Right ventricle myocardium inferior (tissue), 1 donor: ENCODE data around the gene STAT2. TPM values are rescaled to one million over a fixed set of nuclear protein-coding genes. Genes with fewer than 3 reads are reported as not detected.
"Not testable (repeated sequence)": the region's sequence is repeated elsewhere in the genome, so short reads cannot be mapped to it uniquely, and the experiment has no call there.

Source experiments
- ATAC-seq: fragments of 200-7000 bp; cut with Tn5 transposase; one replicate; pipeline ENCODE4 v1.9.1; 2020; ENCODE audit warnings: mild to moderate bottlenecking, moderate library complexity
- DNase-seq: peaks from one replicate; pipeline ENCODE4 v3.0.0; 2021; ENCODE audit errors: missing footprints
- intact Hi-C: fragments of 100-400 bp; cut with DNase I; formaldehyde crosslinking; loops from one replicate; pipeline ENCODE4 v1.11.0; 2022
- total RNA-seq: library from RNA; stranded (reverse); fragmentation: NEBNext Ultra II Directional; extraction: Animal tissue kit (Norgen Biotek cat#: 25700); gene quantifications from one replicate; pipeline ENCODE4 v1.2.1, GENCODE V29; 2021
- donor health status: DM: no; HTN: yes; CAD: no; lungs with severe emphysema.

STAT2 gene
- total RNA-seq, 1 donor from 2014 or later: 31.6 TPM

DNA sequence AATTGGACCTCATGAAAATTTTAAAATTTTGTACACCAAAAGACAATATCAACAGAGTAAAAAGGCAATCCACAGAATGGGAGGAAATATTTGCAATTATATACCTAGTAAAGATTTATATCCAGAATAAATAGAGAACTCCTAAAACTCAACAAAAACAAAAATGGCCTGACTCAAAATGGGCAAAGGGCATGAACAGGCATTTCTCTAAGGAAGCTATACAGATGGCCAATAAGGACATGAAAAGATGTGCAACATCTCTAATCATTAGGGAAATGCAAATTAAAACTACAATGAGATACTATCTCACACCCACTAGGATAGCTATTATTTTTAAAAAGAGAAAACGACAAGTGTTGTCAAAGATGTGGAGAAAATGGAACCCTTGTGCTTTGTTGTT, 13.6 kb upstream of the STAT2 start:
- ATAC-seq (no peak), DNase-seq (no peak)
- intact Hi-C loops: no loop called here

- ATAC-seq (no peak), DNase-seq (no peak)
- intact Hi-C loops: no loop called here
These were observed 7.0 kb upstream of the STAT2 start for GRCh38 chr12:56366948-56367347.

GRCh38 chr12:56362130-56363059, 2.5 kb upstream of the STAT2 start, which contains the start of gene APOF:
Gene APOF (minus strand): TSS chr12:56362857. CDS start chr12:56362745, 112 bp downstream.
- intact Hi-C loops: loop anchor here (5.0 kb wide), 1 partner anchor 85 kb away; the partner anchor contains the start of gene TIMELESS
- DNase-seq (no peak), ATAC-seq (no peak)

DNA sequence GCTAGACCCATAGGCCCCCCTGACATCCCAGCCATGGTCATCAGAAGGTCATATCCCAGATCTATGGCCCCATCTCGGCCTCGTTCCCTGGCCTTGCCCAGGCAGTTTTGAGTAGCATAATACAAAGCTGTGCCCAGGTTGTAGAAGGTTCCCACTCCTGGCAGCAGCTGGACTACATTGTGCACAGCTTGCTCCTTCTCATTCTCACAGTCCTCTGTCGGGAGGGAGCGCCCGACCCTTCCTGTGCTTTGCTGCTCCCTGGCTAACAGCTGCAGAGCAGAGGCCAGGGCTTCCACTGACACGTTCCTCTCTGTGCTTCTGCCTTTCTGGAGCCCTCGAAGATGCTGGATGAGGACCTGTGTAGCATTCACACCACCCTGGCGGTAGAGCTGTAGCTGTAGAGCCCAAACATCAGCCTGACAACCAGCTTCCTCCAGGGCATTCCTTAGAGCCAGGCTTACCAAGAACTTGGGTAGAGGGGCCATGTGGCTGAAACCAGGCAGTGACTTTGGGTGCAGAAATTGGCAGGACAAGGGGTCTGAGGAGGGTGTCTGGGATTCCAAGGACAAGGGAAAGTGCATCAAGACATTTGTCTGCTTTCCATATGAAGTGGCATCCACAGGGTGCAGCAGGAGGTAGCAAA, 1.7 kb upstream of the STAT2 start:
- ATAC-seq: no peak
- no peak for DNase-seq
- intact Hi-C loops: loop anchor here (5.0 kb wide), 1 partner anchor 86 kb away; the partner anchor contains the start of gene TIMELESS

DNA sequence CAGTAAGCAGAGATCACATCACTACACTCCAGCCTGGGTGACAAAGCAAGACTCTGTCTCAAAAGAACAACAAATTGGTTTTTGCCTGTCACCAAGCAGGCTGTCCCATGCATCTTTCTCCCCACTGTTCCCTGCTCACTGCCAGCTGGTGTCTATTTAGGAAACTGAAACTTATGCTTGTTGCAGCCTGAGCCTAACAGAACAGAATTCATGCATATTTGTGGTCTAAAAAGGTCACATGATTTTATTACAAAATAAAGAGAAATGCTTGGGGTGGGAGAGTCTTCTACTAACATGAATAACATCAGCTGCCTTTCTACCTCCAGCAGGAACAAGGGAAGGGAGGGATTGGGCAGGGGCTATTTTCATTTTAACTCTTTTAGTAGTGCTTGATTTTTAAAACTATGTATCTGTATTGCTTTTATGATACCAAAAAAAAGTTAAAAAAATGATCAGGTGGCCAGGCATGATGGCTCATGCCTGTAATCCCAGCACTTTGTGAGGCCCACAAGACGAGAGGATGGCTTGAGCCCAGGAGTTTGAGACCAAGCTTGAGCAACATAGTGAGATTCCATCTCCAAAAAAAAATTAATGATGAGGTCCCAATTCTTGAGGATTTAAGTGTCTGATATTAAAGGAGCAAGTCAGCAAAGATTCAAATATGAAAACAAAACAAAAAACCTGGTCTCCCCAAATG, 923 bp downstream of the STAT2 start:
- no peak for ATAC-seq
- intact Hi-C loops: no loop called here
- no peak for DNase-seq

- intact Hi-C loops: no loop called here
- ATAC-seq (no peak), DNase-seq (no peak)
These were observed 8.6 kb downstream of the STAT2 start for GRCh38 chr12:56351325-56351724.

GRCh38 chr12:56350662-56351061, 9.2 kb downstream of the STAT2 start:
- intact Hi-C loops: no loop called here
- DNase-seq (no peak), ATAC-seq (no peak)

- intact Hi-C loops: no loop called here
- ATAC-seq (no peak), DNase-seq (no peak)
These were observed 11.1 kb downstream of the STAT2 start for GRCh38 chr12:56348776-56349175.

GRCh38 chr12:56347255-56347654, 12.7 kb downstream of the STAT2 start:
- DNase-seq, ATAC-seq, intact Hi-C loops: not testable (repeated sequence)

- DNase-seq (no peak), ATAC-seq (no peak)
- intact Hi-C loops: no loop called here
These were observed 13.2 kb downstream of the STAT2 start for GRCh38 chr12:56346675-56347074.

GRCh38 chr12:56342290-56342689, 17.6 kb downstream of the STAT2 start:
- intact Hi-C loops, DNase-seq, ATAC-seq: not testable (repeated sequence)

GRCh38 chr12:56341616-56342015, 18.3 kb downstream of the STAT2 start:
- intact Hi-C loops: no loop called here
- ATAC-seq (no peak), DNase-seq (no peak)

DNA sequence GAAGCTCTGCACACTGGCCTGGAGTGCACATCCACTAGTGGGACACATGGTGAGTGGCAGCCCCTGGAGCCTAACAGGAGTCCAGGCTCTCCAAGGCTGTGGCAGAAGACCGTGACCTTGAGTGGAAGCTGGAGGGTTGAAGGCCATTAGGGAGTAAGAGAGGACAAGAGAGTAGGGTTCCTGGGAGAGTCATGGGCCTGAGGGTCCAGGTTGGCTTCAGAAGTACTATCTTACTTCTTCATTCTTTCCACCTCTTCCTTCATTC, 20.8 kb downstream of the STAT2 start:
- ATAC-seq: no peak
- no peak for DNase-seq
- intact Hi-C loops: no loop called here

DNA sequence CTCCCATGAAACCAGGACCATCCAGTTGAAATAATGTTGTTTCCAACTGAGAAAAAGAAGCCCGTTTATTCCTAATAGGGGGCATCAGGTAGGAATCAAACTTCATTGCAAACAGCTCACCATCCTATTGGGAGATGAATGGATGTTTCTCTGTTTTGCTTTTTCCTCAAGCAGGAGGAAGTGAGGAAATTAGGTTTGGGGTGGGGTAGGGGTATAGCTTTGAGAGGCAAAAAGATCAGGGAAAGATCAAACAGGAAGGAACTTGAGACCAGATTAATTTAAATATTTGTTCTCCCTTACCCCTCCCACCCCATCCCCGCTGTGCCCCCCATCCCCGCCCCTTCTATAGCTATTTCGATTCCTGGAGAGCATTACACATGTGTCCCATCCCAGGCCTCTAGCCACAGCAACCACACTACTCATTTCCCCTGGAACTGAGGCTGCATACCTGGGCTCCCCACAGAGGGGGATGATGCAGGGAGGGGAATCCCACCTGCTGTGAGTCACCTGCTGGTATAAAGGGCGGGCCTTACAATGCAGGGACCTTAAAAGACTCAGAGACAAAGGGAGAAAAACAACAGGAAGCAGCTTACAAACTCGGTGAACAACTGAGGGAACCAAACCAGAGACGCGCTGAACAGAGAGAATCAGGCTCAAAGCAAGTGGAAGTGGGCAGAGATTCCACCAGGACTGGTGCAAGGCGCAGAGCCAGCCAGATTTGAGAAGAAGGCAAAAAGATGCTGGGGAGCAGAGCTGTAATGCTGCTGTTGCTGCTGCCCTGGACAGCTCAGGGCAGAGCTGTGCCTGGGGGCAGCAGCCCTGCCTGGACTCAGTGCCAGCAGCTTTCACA, 21.4 kb downstream of the STAT2 start, which contains the start of gene IL23A:
Gene IL23A (plus strand): TSS at position 577 of the 850 bp plus-strand sequence. CDS start 161 bp downstream, at position 738.
- ATAC-seq: no peak
- intact Hi-C loops: no loop called here

GRCh38 chr12:56337753-56338251, 22.1 kb downstream of the STAT2 start:
- DNase-seq (no peak), ATAC-seq (no peak)
- intact Hi-C loops: no loop called here

More for the DNA sequence above, 21.4 kb downstream of the STAT2 start, which contains the start of gene IL23A:
- no peak for DNase-seq

- ATAC-seq (no peak), DNase-seq (no peak)
- intact Hi-C loops: no loop called here
These were observed 23.3 kb downstream of the STAT2 start for GRCh38 chr12:56336361-56337167.

GRCh38 chr12:56335527-56335926, 24.4 kb downstream of the STAT2 start:
- ATAC-seq, DNase-seq, intact Hi-C loops: not testable (repeated sequence)

GRCh38 chr12:56334490-56334793, 25.5 kb downstream of the STAT2 start:
- no peak for DNase-seq
- ATAC-seq: no peak
- intact Hi-C loops: no loop called here
